GM13977 (cell line): Measurements from ENCODE around the gene CNIH3.

Experiments
- DNase-seq: peaks from one replicate; pipeline ENCODE4 v3.0.0; 2012; ENCODE audit warnings: low spot score
- in situ Hi-C: fragments of 300-500 bp; cut with MboI; formaldehyde crosslinking; loops from one replicate; pipeline ENCODE4 v1.12.0; 2022; ENCODE audit warnings: low sequenced_read_pairs, low pct_unique_long_range_greater_than_20kb, mixed read lengths, inconsistent platforms; ENCODE audit not compliant: unreplicated experiment
- TF ChIP-seq, protein P1 (sequence below): IDR thresholded peaks from 2 replicates; pipeline ENCODE4 v1.5.1; 2012; ENCODE audit warnings: mild to moderate bottlenecking, control low read depth; ENCODE audit not compliant: insufficient read depth; ENCODE audit errors: extremely low read depth, missing control alignments

The CNIH3 gene

GRCh38 chr1:224770336-224770693, 154.2 kb downstream of the CNIH3 start:
- DNase-seq: no peak
- in situ Hi-C loops: no loop called here
- TF ChIP-seq, protein P1, sequence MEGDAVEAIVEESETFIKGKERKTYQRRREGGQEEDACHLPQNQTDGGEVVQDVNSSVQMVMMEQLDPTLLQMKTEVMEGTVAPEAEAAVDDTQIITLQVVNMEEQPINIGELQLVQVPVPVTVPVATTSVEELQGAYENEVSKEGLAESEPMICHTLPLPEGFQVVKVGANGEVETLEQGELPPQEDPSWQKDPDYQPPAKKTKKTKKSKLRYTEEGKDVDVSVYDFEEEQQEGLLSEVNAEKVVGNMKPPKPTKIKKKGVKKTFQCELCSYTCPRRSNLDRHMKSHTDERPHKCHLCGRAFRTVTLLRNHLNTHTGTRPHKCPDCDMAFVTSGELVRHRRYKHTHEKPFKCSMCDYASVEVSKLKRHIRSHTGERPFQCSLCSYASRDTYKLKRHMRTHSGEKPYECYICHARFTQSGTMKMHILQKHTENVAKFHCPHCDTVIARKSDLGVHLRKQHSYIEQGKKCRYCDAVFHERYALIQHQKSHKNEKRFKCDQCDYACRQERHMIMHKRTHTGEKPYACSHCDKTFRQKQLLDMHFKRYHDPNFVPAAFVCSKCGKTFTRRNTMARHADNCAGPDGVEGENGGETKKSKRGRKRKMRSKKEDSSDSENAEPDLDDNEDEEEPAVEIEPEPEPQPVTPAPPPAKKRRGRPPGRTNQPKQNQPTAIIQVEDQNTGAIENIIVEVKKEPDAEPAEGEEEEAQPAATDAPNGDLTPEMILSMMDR: no peak

DNA sequence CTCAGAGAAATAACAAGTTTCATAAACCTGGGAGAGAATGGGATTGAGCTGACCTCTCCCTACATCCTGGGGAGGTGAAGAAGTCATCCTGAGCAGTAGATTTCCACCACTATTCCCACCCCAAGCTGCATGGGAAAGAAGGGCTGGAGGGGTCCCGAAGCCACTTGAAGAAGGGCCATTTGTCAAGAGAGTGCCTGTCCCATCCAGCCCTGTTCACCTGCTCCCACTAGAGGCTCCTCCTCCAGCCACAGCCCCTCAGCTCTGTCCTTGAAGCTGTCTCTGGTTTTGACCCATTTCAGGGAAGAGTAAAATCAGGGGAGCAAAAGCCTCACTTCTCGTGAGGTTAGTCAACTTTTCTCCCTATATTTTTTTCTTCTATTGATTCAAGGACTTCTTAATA, 157.5 kb downstream of the CNIH3 start:
- TF ChIP-seq, protein P1: no peak
- in situ Hi-C loops: no loop called here
- DNase-seq: no peak

- no peak for DNase-seq
- TF ChIP-seq, protein P1: peak; percentile 25
- in situ Hi-C loops: no loop called here
Measured at GRCh38 chr1:224774378-224774777, 158.3 kb downstream of the CNIH3 start.

GRCh38 chr1:224777180-224777579, 161.1 kb downstream of the CNIH3 start:
- in situ Hi-C loops: no loop called here
- TF ChIP-seq, protein P1: no peak
- DNase-seq: no peak

DNA sequence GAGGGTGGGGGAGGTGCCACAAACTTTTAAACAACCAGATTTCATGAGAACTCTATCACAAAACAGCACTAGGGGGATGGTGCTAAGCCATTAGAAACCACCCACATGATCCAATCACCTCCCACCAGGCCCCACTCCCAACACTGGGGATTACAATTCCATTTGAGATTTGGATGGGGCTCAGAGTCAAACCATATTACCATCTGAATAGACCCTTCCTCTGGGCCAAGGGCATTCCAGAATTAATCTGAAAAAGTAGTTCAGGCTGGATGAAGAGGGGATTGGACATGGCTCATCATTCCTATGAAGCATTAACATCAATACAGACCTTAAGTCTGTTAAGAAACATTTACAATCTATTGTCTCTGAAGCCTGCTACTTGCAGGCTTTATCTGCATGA, 163.4 kb downstream of the CNIH3 start:
- TF ChIP-seq, protein P1: no peak
- in situ Hi-C loops: no loop called here
- DNase-seq: no peak

GRCh38 chr1:224780736-224781135, 164.6 kb downstream of the CNIH3 start:
- TF ChIP-seq, protein P1: no peak
- in situ Hi-C loops: no loop called here
- DNase-seq: no peak

GRCh38 chr1:224781800-224782199, 165.7 kb downstream of the CNIH3 start:
- TF ChIP-seq, protein P1: no peak
- in situ Hi-C loops: no loop called here
- peak; percentile 12 for DNase-seq
